Bronchial epithelial cell (primary cell): ENCODE data around the gene LRWD1. TPM values are rescaled to one million over a fixed set of nuclear protein-coding genes. Genes with fewer than 3 reads are reported as not detected.

ENCODE experiments used
- DNase-seq: peaks from one replicate; pipeline ENCODE4 v3.0.0-alpha.2; 2010; ENCODE audit warnings: low read depth
- FAIRE-seq: peaks from 2 replicates; lab custom pipeline; 2011; peaks lifted over from hg19 to GRCh38; lab: Jason Lieb, UNC
- H3K27me3 ChIP-seq: 2 replicates; pipeline ENCODE4 v1.5.1; 2011; ENCODE audit warnings: low read length; ENCODE audit not compliant: control insufficient read depth, insufficient read depth
- H3K36me3 ChIP-seq: 2 replicates; pipeline ENCODE4 v1.5.1; 2011; ENCODE audit warnings: low read length; ENCODE audit not compliant: control insufficient read depth, insufficient read depth
- H3K4me3 ChIP-seq: 2 replicates; pipeline ENCODE4 v1.5.1; 2011; ENCODE audit warnings: mild to moderate bottlenecking, low read depth, low read length, control low read depth
- total RNA-seq: library from RNA; depleted of rRNA; stranded (reverse); fragments of >200 nt; gene quantifications from 2 replicates; pipeline ENCODE4 v1.2.1, GENCODE V29; 2014
- TF ChIP-seq, protein P1 (sequence below): IDR thresholded peaks from 2 replicates; pipeline ENCODE4 v1.5.1; 2011; ENCODE audit warnings: mild to moderate bottlenecking, moderate library complexity, low read length, control low read depth, inconsistent platforms; ENCODE audit not compliant: insufficient read depth, severe bottlenecking

The LRWD1 gene
- total RNA-seq, 1 donor from 2014 or later: 25.3 TPM

DNA sequence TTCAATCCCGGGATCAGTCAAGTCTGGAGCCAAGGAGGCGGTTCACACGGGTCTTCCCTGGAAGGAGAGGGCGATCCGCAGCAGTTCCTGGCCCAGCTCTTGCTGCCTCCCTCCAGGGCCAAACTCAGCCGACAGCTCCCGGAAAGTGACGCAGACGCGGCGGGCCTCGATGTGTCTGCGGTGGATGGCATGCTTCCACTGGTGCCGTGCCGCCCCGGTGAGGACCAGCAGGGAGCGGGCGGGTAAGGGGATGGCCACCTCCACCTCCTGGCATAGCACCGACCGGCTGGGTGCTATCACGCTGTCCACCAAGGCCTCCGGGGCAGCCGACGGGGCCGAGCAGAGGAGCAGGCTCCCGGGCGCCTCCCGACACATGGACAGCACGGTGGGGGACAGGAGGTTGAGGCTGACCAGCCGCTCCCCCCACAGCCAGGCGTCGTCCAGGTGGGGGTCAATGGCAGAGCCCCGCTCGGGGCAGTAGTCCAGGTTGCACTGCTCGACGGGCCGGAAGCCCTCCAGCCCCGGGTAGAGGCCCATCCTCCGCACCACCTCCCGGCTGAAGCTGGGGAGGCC is 7.3 kb upstream of the LRWD1 start:
- H3K4me3 ChIP-seq: no peak overlapping the region
- no peak for FAIRE-seq
- no peak for DNase-seq
- TF ChIP-seq, protein P1, sequence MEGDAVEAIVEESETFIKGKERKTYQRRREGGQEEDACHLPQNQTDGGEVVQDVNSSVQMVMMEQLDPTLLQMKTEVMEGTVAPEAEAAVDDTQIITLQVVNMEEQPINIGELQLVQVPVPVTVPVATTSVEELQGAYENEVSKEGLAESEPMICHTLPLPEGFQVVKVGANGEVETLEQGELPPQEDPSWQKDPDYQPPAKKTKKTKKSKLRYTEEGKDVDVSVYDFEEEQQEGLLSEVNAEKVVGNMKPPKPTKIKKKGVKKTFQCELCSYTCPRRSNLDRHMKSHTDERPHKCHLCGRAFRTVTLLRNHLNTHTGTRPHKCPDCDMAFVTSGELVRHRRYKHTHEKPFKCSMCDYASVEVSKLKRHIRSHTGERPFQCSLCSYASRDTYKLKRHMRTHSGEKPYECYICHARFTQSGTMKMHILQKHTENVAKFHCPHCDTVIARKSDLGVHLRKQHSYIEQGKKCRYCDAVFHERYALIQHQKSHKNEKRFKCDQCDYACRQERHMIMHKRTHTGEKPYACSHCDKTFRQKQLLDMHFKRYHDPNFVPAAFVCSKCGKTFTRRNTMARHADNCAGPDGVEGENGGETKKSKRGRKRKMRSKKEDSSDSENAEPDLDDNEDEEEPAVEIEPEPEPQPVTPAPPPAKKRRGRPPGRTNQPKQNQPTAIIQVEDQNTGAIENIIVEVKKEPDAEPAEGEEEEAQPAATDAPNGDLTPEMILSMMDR: no peak
- H3K27me3 ChIP-seq: no peaks in the 10 kb centered on the region
- peaks cover 8% of the 10 kb centered on the region for H3K36me3 ChIP-seq

DNA sequence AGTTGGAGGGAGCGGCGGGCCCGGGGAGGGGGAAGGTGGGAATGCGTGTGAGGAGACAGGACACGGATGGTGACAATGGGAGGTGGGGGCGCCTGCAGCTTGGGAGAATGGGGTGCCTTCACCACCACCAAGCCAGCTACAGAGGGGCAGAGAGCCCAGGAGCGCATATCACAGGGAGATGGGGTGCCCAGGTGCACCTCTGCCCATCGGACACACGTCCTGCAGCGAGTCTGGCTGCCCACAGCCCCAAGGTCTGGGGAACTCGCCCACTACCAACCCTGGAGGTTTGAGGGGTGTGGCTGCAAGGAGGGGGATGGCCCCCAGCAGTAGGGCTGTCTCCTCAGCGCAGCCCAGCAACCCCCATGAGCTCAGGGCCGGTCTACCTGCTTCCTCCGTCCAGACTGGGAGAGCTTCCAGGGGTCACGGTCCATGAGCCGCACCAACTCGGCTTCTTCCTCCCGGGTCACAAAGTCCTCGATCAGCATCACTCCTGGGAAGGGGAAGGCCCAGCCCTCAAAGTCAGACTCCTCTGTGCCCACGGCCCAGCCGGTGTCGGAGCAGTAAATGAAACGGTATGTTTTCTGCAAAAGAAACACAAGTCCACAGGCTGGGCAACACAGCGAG is 5.5 kb upstream of the LRWD1 start:
- no peak for FAIRE-seq
- no peak for DNase-seq
- Histone ChIP-seq H3K4me3 (no peak overlapping the region), H3K36me3 (peaks cover 8% of the 10 kb centered on the region), H3K27me3 (no peaks in the 10 kb centered on the region)
- TF ChIP-seq, protein P1: no peak

DNA sequence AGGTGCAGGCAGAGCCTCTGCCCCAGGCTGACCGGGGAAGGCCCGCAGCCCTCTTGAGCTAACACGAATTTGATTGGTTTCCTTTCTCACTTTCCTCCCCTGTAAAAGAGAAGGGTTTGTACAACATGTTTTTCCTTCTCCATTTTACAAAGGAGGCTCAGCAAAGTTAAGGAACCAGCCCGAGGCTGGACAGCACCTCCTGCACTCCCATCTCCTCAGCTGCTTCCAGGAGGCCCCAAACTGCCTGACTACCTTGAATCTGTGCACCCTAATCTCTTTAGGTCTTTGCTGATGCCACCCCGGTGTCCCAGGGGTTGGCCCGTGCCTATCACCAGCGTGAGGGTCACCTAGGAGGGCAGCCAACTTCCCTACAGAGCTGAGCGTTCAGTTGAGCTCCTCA is 4.3 kb upstream of the LRWD1 start:
- Histone ChIP-seq H3K36me3 (peaks cover 8% of the 10 kb centered on the region), H3K4me3 (no peak overlapping the region), H3K27me3 (no peaks in the 10 kb centered on the region)
- FAIRE-seq (no peak), DNase-seq (no peak)
- TF ChIP-seq, protein P1: no peak

DNA sequence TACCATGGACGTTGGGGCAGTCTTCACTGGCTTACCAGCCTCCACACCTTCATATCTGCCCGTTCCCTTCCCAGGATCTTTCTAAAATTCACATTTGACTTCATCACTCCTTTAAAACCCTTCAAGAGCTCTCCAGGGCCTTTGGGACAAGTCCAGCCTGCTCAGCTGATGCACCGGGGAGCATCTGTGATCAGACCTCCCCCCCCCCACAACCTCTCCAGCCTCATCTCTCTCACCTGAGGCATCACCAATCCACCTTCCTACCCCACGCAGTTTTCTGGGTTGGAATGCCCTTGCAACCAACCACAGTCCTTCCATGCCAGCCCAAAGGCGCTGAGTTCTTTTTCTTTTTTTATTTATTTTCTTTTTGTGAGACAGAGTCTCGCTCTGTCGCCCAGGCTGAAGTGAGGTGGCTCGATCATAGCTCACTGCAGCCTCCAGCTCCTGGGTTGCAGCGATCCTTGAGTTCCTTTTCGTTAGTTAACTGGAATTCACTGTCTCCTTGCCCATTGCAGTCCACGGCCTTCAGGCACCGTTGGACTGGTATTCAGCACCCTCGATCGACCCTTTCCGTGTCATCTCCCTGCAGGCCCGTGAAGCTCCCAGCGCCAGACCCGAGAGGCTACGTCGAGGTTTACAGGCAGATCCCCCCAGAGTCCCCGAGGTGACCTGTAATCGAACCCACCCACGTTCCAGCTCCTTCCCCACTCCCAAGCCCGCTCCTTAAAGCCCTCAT is 775 bp upstream of the LRWD1 start:
- H3K36me3 ChIP-seq: peaks cover 4% of the 10 kb centered on the region
- TF ChIP-seq, protein P1: no peak
- DNase-seq (no peak), FAIRE-seq (no peak)
- H3K4me3 ChIP-seq: peak overlapping the region; percentile 100
- no peaks in the 10 kb centered on the region for H3K27me3 ChIP-seq

DNA sequence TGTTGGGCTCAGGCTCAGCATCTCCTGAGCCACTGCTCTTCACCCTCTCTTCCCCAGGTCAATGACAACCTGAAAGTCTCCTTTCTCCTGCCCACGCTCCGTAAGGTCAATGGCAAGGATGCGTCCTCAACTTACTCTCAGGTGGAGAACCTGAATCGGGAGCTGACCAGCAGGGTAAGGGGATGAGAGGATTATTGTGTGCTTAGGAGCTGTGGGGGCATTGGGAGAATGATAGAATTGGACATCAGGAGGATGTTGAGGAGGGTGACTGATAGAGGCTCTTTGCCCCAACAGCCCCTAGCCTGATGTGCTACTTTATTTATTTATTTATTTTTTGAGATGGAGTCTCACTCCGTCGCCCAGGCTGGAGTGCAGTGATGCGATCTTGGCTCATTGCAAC is 1.3 kb downstream of the LRWD1 start:
- DNase-seq (no peak), FAIRE-seq (no peak)
- TF ChIP-seq, protein P1: no peak
- H3K4me3 ChIP-seq: no peak overlapping the region
- peaks cover 6% of the 10 kb centered on the region for H3K36me3 ChIP-seq
- no peaks in the 10 kb centered on the region for H3K27me3 ChIP-seq
